GM12878 (cell line): Measurements from ENCODE around the gene DCDC1.

Experiments
- ATF2 ChIP-seq: IDR thresholded peaks from 2 replicates; pipeline ENCODE4 v1.6.1; 2012; ENCODE audit warnings: low read length, inconsistent platforms
- CEBPB ChIP-seq, 2 experiments: fragments of 150-350 bp in 1 of 2; IDR thresholded peaks; 2 replicates each; pipeline ENCODE4 v1.6.1; 2012 to 2014; ENCODE audit warnings: low read depth in 2 of 2, low read length in 2 of 2, borderline replicate concordance in 1 of 2, inconsistent platforms in 1 of 2
- CTCF ChIP-seq, 3 experiments: IDR thresholded peaks in 2 of 3; conservative IDR thresholded peaks in 1 of 3; 2 replicates each; pipeline ENCODE4 v1.5.1; 2011; ENCODE audit warnings: low read depth in 3 of 3, low read length in 3 of 3, mild to moderate bottlenecking in 3 of 3, control low read depth in 2 of 3, moderate library complexity in 2 of 3, inconsistent platforms in 1 of 3, mixed read lengths in 1 of 3; ENCODE audit not compliant: control insufficient read depth in 2 of 3, insufficient read depth in 1 of 3; ENCODE audit errors: extremely low read depth in 1 of 3
- ELK1 ChIP-seq: IDR thresholded peaks from 2 replicates; pipeline ENCODE4 v1.6.1; 2012; ENCODE audit warnings: low read depth, low read length, improper control_type of control experiment
- GABPA ChIP-seq: IDR thresholded peaks from 2 replicates; pipeline ENCODE4 v1.6.1; 2014; ENCODE audit warnings: antibody characterized with exemption, low read depth, mild to moderate bottlenecking, inconsistent platforms
- NR2C2 ChIP-seq: IDR thresholded peaks from 2 replicates; pipeline ENCODE4 v1.6.1; 2011; ENCODE audit warnings: borderline replicate concordance, low read depth; ENCODE audit not compliant: control insufficient read depth, insufficient read length
- PBX3 ChIP-seq: IDR thresholded peaks from 2 replicates; pipeline ENCODE4 v1.6.1; 2011; ENCODE audit warnings: mild to moderate bottlenecking, low read depth, low read length, moderate library complexity; ENCODE audit not compliant: insufficient replicate concordance
- POLR2AphosphoS5 ChIP-seq: IDR thresholded peaks from 2 replicates; pipeline ENCODE4 v1.6.1; 2011; ENCODE audit warnings: mild to moderate bottlenecking, low read length, inconsistent platforms
- RCOR1 ChIP-seq: conservative IDR thresholded peaks from 2 replicates; pipeline ENCODE4 v1.6.1; 2012; ENCODE audit warnings: low read depth, low read length, improper control_type of control experiment
- REST ChIP-seq: IDR thresholded peaks from 2 replicates; pipeline ENCODE4 v1.6.1; 2012; ENCODE audit warnings: mild to moderate bottlenecking, low read depth, low read length
- SUZ12 ChIP-seq: fragments of 200-600 bp; sonication (generic); IDR thresholded peaks from one replicate; pipeline ENCODE4 v1.6.1; 2018; ENCODE audit warnings: antibody characterized with exemption, mild to moderate bottlenecking; ENCODE audit not compliant: unreplicated experiment
- YY1 ChIP-seq: IDR thresholded peaks from 2 replicates; pipeline ENCODE4 v1.6.1; 2011; ENCODE audit warnings: low read depth, mild to moderate bottlenecking, low read length
- ZSCAN29 ChIP-seq: fragments of 450-650 bp; IDR thresholded peaks from 2 replicates; pipeline ENCODE4 v1.6.1; 2017; ENCODE audit warnings: mild to moderate bottlenecking, moderate library complexity

GRCh38 chr11:31106326-31106725, 263.2 kb downstream of the DCDC1 start:
- TF ChIP-seq RCOR1 (no peak), PBX3 (no peak), POLR2AphosphoS5 (no peak), CEBPB (IDR thresholded peaks at IDR 0.05; ENCODE audit: borderline replicate concordance in 1 of 2, low read depth in 2 of 2, low read length in 2 of 2) (no peak), CTCF (IDR thresholded peaks at IDR 0.05 in 2 of 3, conservative IDR thresholded peaks at IDR 0.05 in 1 of 3; ENCODE audit: control insufficient read depth in 2 of 3, extremely low read depth in 1 of 3, insufficient read depth in 1 of 3, low read depth in 3 of 3, low read length in 3 of 3) (no peak), YY1 (no peak), SUZ12 (no peak), ZSCAN29 (no peak), NR2C2 (no peak), GABPA (no peak), REST (no peak), ELK1 (no peak), ATF2 (no peak)
